Heart left ventricle (tissue), 13 donors: ENCODE measurements around the gene ORMDL1.

Experiments used
- CTCF ChIP-seq, 12 donors: fragments of 200-600 bp; sonication (generic) in 4 of 12; IDR thresholded peaks; one replicate each; pipeline versions ENCODE4 v1.5.0 to v1.8.0; 2018 to 2022; ENCODE audit warnings: antibody characterized with exemption in 12 of 12, mild to moderate bottlenecking in 5 of 12
- POLR2A ChIP-seq, 2 donors: fragments of 450-650 bp; IDR thresholded peaks; one replicate each; pipeline ENCODE4 v1.6.1; 2017; ENCODE audit warnings: antibody characterized with exemption in 2 of 2, mild to moderate bottlenecking in 2 of 2, moderate library complexity in 2 of 2
- donor health status: ischemic (EF 13 %, LVEDD 7.1; RV severe dilation, severe dysfunction).
- donor health status: DM: no; HTN: yes; CAD: no.
- donor health status: DM: no; HTN: no; CAD: no.
- donor health status: ischemic (EF 25% LVEDD 6.9; RV normal size, moderate dysfunction).
- donor health status: ischemic (EF 25% LVEDD 5.7; RV mildly dilated, moderate dysfunction).
- donor health status: ischemic (EF 35%, LVEDD 5.7; RV mildly dilated, moderate dysfunction).
- donor health status: nonischemic (EF 11% LVEDD 7.7; RV severe dilation, severe dysfunction).
- donor health status: DM: yes; HTN: yes; CAD: no.
- donor health status: PGD.
- donor health status: ischemic (EF 29% LVEDD 5.4; RV normal size, mild dysfunction).
- donor health status: nonischemic (EF 23%, LVEDD 6.1; RV moderate dilation, normal function).

- no peak for TF ChIP-seq CTCF (IDR thresholded peaks at IDR 0.05)
- TF ChIP-seq POLR2A (IDR thresholded peaks at IDR 0.05) = no peak
Measured at GRCh38 chr2:189729430-189729829, 54.7 kb downstream of the ORMDL1 start.
